ENCODE measurements around the gene FYB1.
"Not testable (repeated sequence)": the region's sequence is repeated elsewhere in the genome, so short reads cannot be mapped to it uniquely, and the experiment has no call there.

The FYB1 gene

DNA sequence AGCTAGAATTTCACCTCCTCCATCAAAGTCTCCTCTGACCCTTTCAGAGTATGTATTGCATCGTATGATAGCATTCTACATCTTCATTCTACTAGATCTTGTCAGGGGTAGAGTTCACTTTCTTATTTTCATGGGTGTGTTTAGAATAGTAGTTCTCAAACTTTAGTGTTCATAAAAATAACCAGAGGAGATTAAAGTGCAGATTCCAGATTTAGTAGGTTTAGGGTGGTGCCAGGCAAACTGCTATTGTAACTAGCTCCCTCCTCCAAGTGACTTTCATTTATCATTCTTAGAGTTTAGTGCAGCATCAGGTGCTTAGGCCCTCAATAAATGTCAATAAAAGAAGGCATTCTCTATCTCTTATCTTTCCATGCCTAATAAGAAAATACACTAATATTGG, 7.2 kb upstream of the FYB1 start:
- no peak for DNase-seq

DNA sequence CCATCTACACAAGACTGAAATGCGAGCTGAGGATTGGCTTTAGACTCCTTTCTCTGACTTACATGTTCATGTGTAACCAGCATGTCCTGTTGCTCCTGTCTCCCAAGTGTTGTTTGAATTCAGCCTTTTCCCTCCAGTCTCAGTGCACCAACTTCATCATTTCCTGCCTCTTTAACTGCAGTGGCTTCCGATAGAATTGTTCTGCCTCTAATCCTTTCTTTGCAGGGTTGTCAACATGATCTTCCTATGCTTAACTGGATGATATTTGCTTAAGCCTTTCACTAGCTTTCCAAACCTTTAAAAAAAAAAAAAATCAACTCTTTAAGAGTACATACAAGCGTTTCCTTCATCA, 6.7 kb upstream of the FYB1 start:
- no peak for DNase-seq

DNA sequence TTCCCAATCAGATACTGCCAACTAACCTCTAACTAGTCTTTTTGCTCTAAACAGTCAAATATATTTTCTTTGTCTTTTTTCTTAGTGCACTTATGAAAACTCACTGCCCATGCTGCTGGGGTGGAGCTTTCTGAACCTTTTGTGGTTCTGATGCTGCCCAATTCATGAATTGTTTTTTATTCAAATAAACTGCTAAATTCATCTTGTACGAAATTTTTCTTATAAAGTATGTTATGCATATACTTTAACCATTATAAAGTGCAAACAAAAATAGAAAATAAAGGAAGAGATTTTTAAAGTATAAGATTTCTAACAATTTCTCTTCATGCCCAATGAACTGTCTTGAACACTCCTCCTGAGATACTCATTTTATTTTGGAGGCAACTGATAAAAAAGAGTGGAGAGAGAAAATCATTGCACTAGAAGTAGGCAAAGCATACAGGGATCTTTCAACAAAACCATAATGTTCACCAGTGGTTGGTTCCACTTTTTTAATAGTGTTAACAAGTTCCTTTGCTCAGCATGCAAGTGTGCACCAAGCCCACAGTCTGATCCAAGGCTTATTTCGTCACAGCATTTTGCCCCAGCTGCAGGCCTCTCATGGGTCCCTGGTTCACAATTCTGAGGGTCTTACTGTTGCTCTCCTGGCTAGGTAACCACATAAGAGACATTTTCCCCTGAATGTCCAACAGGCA, 6.2 kb upstream of the FYB1 start:
- DNase-seq = no peak

DNA sequence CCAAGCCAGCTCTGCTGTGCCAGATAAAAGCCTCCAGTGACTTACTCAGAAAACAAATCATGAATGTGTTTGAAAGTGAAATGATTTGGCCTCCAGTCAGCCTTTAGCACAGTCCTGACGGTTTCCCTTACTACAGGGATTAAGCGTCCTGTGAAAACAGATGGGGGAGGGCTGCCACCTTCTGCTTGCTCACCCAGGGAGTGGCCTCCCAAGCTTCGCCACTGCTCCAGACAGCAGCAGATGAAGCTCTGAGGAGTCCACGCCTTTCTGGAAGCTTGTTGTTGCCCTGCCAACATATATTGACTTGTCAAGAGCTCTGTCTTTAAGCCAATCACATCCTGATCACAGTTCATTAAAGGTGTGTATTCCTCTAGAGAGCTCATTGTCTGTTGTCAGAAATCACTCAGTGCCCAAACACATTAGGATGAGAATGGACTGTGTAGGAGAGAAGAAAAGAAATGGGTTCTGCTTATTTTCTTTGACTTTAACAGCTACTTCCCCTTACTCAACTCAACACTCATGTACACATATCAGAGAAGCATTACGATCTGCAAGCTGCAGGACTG, 4.9 kb upstream of the FYB1 start:
- DNase-seq = no peak

DNA sequence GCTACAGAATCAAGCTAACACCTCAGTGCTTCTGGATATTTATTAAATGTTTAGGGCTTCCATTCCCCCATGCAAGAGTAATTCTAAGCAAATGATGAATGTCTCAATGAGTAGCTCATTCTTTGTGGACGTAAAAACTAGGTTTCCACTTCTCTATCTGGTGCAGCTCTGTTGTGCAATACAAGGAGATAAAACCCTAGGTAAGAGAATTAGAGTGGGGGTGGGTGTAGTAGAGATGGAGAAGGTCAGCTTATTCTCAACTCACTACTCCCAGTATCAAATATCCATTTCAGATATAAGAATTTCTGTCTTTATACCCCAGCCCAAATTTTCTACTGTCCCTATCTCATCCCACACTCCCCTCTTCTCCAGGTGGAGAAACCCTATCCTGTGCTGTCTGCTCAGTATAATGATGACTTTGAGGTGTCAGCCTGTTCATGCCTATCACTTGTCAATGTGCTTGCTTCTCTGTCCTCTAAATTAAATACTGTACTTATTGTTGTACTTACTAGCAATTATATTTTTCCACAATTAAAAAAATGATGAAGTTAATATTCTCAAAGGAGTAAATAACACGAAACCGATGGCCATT, 4.3 kb upstream of the FYB1 start:
- no peak for DNase-seq

DNA sequence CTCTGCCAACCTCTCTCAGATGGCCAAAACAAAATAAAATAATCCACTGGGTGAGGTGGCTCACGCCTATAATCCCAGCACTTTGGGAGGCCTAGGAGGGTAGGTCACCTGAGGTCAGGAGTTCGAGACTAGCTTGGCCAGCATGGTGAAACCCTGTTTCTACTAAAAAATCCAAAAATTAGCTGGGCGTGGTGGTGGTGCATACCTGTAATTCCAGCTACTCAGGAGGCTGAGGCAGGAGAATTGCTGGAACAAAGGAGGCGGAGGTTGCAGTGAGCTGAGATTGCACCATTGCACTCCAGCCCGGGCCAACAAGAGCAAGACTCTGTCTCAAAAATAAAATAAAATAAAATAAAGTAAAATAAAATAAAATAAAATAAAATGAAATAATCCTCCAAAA, 2.3 kb upstream of the FYB1 start:
- DNase-seq = not testable (repeated sequence)

DNA sequence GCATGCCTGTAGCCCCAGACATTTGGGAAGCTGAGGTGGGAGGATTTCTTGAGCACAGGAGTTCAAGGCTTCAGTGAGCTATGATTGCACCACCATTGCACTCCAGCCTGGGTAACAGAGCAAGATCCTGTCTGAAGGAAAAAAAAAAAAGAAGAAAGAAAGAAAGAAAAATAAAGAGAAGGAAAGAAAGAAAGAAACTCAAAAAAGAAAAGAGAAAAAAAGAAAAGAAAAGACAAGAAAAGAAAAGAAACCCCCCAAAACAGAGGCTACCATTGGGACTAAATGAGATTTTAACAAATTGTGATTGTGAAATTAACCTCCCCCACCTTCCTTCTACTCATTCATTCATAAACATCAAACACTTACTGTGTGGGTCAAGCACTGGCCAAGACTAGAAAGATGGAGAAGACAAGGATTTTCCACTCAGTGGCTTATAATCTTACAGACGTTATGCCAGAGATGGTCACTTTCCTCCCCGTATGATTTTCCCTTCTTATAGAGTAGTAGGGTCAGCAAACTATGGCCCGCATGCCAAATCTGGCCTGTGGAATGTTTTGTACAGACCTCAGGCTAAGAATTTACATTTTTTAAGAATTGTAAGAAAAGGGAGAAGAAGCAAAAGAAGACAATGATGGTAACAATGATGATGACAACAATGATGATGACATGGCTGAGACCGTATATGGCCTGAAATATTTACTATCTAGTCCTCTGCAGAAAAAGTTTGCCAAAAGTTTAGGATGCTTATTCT, 1.1 kb upstream of the FYB1 start:
- no peak for DNase-seq

DNA sequence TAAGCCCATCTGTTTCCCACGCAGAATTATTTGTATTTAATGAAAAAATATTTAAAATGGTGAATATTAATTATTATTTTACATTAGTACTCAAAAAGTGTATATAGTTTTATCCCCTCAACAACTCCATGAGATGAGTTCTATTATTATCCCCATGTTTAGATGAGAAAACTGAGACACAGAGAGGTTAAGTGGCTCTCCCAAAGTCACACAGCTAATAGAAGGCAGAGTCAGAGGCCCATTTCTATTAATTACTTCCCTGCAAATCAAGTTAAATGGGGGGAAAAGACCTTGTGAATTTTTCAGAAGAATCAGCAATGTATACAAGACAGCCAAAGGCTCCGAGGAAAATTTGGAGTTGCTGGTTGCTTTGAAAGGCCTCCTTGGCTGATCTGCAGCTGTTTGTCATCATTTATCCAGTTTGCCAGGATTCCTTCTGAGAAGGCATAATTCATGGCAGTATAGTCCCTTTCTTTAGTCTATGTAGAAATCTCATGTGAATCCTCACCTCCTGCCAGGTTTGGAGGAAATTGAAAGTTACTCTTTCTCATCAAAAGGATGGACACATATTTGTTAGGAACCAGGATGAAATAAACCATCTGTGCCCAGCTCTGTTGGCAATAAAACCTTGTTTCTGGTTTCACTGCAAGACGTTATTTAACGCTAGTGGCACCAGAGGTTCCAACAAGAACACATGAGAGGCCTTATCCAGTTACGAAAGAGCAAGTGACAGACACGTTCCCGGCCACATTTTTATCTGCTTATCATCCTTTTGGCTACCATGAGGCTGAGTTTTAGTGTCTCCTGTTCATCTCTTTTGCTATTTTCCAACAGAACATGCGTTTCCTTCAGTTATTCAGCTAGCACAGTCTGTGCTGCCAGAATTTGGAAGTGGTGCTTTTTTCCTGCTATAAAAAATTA, 621 bp downstream of the FYB1 start:
- DNase-seq = no peak

DNA sequence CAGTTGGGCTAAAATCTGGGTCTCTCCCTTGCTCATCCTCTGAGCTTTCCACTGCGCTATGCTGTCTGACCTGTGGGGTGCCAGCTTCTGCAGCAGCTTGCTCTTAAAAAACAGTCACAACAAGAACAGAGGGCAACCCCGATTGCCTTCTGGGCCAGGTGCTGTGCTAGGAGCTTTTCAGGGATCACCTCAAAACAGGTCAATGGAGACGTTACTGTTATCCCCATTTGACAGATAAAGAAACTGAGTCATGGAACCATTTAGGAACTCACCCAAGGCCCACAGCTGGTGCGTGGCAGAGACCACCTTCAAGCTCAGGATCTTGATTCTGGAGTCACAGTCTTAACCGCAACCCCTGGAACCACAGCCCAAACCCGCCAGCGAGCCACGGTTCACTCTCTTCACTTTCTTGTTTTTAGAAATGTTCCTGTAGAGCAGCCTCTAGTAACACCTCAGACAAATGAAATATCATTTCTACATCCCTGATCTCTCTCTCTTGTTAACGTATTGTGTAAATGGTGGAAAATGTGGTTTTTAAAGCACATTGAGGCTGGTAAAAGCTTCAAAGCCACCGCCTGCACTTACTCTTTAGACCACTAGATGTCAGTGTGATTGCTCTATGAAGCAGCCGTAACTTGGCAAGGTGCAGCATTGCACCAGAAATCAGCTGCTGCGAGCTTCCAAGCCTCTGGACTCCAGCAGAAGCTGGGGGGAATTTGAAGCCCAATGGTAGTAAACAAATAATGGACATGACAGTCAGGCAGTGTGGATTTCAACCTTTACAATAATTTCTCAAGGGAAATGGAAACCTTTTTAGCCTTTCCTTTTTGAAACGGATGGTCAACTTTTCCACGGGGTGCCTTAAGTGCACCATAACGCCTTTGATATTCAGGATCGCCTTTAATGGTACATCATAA, 1.7 kb downstream of the FYB1 start:
- DNase-seq = peak; percentile 73

DNA sequence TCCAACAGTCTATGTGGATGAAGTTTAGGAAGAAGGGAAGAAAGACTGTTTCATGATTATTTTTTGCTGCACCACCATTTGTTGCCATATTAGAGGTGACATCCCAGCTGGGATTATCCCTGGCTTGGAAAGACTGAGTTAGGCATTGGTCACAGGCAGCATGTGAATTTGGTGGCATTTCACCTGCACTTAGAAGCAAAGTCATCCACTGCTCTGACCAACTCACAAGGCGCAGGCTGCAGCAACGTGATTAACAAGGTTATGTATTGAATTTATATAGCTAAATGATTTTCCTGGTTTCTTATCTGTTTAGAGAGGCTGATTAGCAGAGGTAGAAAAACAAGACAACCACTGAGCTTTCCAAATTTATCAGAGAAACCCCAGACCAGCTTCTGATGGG, 2.7 kb downstream of the FYB1 start:
- DNase-seq = no peak

DNA sequence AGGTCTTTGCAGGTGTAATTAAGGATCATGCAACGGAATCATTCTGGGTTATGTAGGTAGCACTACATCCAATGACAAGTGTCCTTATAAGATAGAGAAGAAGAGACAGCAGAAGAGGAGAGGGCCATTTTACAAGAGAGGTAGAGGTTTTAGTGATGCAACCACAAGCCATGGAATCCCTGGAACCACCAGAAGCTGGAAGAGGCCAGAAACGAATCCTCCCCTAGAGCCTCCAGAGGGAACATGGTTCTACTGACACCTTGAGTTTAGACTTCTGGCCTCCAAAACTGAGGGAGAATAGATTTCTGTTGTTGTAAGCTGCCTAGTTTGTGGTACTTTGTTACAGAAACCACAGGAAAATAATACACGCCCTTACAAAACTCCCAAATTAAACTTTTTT, 3.5 kb downstream of the FYB1 start:
- no peak for DNase-seq

DNA sequence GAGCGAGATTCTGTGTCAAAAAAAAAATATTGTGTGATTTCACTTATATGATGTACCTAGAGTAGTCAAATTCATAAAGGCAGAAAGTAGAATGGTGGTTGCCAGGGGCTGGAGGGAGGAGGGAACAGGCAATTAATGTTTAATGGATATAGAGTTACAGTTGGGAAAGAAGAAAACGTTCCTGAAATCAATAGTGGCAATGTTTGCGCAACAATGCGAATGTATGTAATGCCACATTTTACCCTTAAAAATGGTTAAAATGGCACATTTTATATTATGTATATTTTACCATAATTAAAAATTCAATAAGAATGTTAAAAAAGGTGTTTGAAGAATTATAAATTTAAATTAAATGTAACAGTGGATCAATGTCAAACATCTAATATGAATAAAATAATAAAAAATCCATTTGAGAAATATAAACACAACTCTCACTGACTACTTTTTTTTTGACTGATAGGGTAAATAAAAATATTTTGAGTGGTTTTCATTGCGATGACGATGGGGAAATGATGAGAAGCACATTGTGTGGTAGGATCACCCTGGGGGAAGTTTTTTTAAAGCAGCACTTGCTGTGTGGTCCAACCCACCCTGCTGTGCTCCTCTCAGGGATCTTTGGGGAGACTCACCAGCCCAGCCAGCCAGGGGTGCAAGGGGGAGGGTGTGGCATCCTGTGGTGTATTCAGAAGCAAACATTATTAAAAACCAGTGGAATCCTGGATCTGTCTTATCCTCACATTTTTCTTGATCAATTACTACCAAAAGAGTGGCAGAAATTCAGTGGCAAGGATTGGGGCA, 4.3 kb downstream of the FYB1 start:
- DNase-seq = no peak

- DNase-seq = no peak
Observed at GRCh38 chr5:39213447-39214207, 5.7 kb downstream of the FYB1 start.

- DNase-seq = no peak
Observed at GRCh38 chr5:39211773-39212172, 7.6 kb downstream of the FYB1 start.

- no peak for DNase-seq
Observed at GRCh38 chr5:39209924-39210323, 9.4 kb downstream of the FYB1 start.

- no peak for DNase-seq
Observed at GRCh38 chr5:39208471-39208870, 10.9 kb downstream of the FYB1 start.

DNA sequence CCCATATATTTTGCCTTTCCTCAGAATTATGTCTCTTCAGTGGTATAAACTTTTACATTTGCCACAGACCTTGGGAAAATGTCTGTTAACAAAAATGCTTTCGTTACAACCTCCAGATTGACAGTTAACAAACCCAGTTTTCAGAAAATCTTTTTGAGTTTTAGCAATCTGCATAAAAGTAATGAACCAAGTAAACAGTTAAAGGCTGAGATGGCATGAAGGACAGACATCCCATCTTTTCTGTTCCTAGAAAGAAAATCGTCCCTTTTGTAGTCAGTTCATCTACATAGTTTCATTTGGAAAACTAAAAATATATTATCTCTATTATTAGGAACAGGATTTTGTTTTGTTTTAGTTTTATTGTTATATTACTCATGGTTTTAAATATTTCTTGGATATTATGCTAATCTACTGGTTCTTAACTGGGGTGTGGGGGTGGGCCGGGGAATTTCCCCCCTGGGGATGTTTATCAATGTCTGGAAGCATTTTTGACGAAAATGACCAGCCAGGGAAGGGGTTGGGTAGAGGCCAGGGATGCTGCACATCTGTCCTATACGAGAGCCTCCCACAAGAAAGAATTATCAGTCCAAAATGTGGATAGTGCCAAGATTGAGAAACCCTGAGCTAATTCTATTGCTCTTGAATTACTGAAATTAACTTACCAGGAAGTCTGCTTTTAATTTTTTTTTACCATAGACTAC, 11.9 kb downstream of the FYB1 start:
- DNase-seq = no peak

- DNase-seq = no peak
Observed at GRCh38 chr5:39206630-39207321, 12.6 kb downstream of the FYB1 start.

GRCh38 chr5:39205550-39205949, 13.8 kb downstream of the FYB1 start:
- no peak for DNase-seq
